Body of pancreas (tissue), 4 donors: ENCODE data around the gene ATIC.

Experiments
- CTCF ChIP-seq, 7 experiments: fragments of 450-650 bp in 4 of 7; fragments of 200-600 bp in 3 of 7; sonication (generic) in 3 of 7; IDR thresholded peaks; one replicate each; pipeline ENCODE4 v1.5.1; 2016 to 2019; ENCODE audit warnings: antibody characterized with exemption in 7 of 7
- POLR2A ChIP-seq, 3 donors: fragments of 450-650 bp; IDR thresholded peaks; one replicate each; pipeline ENCODE4 v1.6.1; 2016; ENCODE audit warnings: antibody characterized with exemption in 3 of 3, mild to moderate bottlenecking in 2 of 3

GRCh38 chr2:215288112-215288815 lies 23.6 kb upstream of the ATIC start:
- TF ChIP-seq CTCF (IDR thresholded peaks at IDR 0.05) (no peak), POLR2A (IDR thresholded peaks at IDR 0.05) (no peak)
